Measurements from ENCODE around the gene RECK. TPM values are rescaled to one million over a fixed set of nuclear protein-coding genes. Genes with fewer than 3 reads are reported as not detected.
"Not testable (repeated sequence)": the region's sequence is repeated elsewhere in the genome, so short reads cannot be mapped to it uniquely, and the experiment has no call there.

The RECK gene
- total RNA-seq, 1 donor from 2014 or later, result 11.1 TPM

DNA sequence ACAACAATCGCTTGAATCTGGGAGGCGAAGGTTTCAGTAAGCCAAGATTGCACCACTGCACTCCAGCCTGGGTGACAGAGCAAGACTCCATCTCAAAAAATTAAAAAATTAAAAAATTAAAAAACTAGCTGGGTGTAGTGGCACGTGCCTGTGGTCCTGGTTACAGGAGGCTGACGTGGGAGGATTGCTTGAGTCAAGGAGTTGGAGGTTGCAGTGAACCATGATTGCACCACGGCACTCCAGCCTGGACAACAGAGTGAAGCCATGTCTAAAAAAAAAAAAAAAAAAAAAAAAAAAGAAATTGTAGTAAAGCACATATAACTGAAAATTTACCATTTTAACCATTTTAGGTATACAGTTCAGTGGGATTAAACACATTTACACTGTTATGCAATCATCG, 119.4 kb downstream of the RECK start:
- H3K4me1 Mint-ChIP-seq (ENCODE audit: low read depth, unreplicated experiment), result peaks cover 2% of the 10 kb centered on the region
- H3K36me3 Mint-ChIP-seq (ENCODE audit: unreplicated experiment), result peaks cover 23% of the 10 kb centered on the region
- no peak overlapping the region for H3K4me3 Mint-ChIP-seq (ENCODE audit: unreplicated experiment)
- DNase-seq, result no peak
- H3K9me3 Mint-ChIP-seq (ENCODE audit: unreplicated experiment), result peaks cover 3% of the 10 kb centered on the region
- TF ChIP-seq, protein P1, sequence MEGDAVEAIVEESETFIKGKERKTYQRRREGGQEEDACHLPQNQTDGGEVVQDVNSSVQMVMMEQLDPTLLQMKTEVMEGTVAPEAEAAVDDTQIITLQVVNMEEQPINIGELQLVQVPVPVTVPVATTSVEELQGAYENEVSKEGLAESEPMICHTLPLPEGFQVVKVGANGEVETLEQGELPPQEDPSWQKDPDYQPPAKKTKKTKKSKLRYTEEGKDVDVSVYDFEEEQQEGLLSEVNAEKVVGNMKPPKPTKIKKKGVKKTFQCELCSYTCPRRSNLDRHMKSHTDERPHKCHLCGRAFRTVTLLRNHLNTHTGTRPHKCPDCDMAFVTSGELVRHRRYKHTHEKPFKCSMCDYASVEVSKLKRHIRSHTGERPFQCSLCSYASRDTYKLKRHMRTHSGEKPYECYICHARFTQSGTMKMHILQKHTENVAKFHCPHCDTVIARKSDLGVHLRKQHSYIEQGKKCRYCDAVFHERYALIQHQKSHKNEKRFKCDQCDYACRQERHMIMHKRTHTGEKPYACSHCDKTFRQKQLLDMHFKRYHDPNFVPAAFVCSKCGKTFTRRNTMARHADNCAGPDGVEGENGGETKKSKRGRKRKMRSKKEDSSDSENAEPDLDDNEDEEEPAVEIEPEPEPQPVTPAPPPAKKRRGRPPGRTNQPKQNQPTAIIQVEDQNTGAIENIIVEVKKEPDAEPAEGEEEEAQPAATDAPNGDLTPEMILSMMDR (IDR thresholded peaks at IDR 0.05; ENCODE audit: partially characterized antibody, unreplicated experiment), result no peak
- H3K27me3 Mint-ChIP-seq (ENCODE audit: unreplicated experiment), result peaks cover 2% of the 10 kb centered on the region
- no peak overlapping the region for H3K27ac Mint-ChIP-seq (ENCODE audit: unreplicated experiment)

DNA sequence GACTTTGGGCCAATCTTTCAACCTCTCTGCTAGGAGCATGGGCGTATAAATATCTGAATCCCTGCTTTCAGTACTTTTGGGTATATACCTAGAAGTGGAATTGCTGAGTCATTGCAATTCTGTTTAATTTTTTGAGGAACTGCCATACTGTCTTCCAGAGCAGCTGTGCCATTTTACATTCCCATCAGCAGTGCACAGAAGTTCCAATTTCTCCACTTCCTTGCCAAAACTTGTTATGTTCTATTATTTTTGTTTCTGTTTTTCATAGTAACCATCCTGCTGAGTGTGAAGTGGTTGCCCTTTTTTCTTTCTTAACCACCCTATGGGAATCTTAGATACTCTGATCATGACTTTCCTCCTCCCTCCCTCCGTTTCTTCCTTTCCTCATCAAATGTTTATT, 121.4 kb downstream of the RECK start:
- H3K27ac Mint-ChIP-seq (ENCODE audit: unreplicated experiment), result no peak overlapping the region
- peaks cover 7% of the 10 kb centered on the region for H3K27me3 Mint-ChIP-seq (ENCODE audit: unreplicated experiment)
- no peak for DNase-seq
- TF ChIP-seq, protein P1 (IDR thresholded peaks at IDR 0.05; ENCODE audit: partially characterized antibody, unreplicated experiment), result no peak
- H3K4me1 Mint-ChIP-seq (ENCODE audit: low read depth, unreplicated experiment), result peaks cover 13% of the 10 kb centered on the region
- H3K4me3 Mint-ChIP-seq (ENCODE audit: unreplicated experiment), result no peak overlapping the region
- peaks cover 8% of the 10 kb centered on the region for H3K9me3 Mint-ChIP-seq (ENCODE audit: unreplicated experiment)
- H3K36me3 Mint-ChIP-seq (ENCODE audit: unreplicated experiment), result peaks cover 23% of the 10 kb centered on the region

DNA sequence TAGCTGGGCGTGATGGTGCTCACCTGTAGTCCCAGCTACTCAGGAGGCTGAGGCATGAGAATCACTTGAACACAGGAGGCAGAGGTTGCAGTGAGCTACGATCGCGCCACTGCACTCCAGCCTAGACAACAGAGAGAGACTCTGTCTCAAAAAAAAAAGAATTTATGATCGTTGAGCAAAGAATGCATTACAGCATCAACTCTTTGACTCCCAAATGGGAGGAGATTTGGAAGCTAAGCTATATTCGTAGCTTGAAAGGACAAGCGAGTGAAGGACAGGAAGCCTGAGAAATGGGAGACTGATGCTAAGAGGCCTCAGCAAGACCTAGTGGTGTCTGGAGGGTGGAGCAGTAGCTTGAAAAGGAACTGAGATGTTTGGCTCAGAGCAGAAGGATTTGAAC, 122.2 kb downstream of the RECK start:
- peaks cover 23% of the 10 kb centered on the region for H3K36me3 Mint-ChIP-seq (ENCODE audit: unreplicated experiment)
- no peak overlapping the region for H3K4me3 Mint-ChIP-seq (ENCODE audit: unreplicated experiment)
- H3K27me3 Mint-ChIP-seq (ENCODE audit: unreplicated experiment), result peaks cover 11% of the 10 kb centered on the region
- H3K9me3 Mint-ChIP-seq (ENCODE audit: unreplicated experiment), result peaks cover 8% of the 10 kb centered on the region
- peaks cover 13% of the 10 kb centered on the region for H3K4me1 Mint-ChIP-seq (ENCODE audit: low read depth, unreplicated experiment)
- no peak overlapping the region for H3K27ac Mint-ChIP-seq (ENCODE audit: unreplicated experiment)
- TF ChIP-seq, protein P1 (IDR thresholded peaks at IDR 0.05; ENCODE audit: partially characterized antibody, unreplicated experiment), result no peak
- DNase-seq, result no peak

DNA sequence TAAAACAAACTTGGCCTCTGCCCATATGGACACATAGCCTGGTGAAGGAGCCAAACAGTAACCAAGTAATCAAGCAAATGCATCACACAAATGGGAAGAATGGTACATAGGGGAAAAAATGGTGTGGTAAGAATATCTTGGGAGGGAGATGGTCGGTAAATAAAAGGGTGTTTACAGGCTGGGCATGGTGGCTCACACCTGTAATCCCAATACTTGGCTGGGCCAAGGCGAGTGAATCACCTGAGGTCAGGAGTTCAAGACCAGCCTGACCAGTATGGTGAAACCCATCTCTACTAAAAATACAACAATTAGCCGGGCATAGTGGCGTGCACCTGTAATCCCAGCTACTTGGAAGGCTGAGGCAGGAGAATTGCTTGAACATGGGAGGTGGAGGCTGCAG, 122.8 kb downstream of the RECK start:
- Mint-ChIP-seq H3K27me3 (ENCODE audit: unreplicated experiment) (peaks cover 12% of the 10 kb centered on the region), H3K4me1 (ENCODE audit: low read depth, unreplicated experiment) (peaks cover 13% of the 10 kb centered on the region), H3K36me3 (ENCODE audit: unreplicated experiment) (peaks cover 23% of the 10 kb centered on the region)
- not testable (repeated sequence) for H3K27ac Mint-ChIP-seq (ENCODE audit: unreplicated experiment); H3K4me3 Mint-ChIP-seq (ENCODE audit: unreplicated experiment); DNase-seq; H3K9me3 Mint-ChIP-seq (ENCODE audit: unreplicated experiment)

DNA sequence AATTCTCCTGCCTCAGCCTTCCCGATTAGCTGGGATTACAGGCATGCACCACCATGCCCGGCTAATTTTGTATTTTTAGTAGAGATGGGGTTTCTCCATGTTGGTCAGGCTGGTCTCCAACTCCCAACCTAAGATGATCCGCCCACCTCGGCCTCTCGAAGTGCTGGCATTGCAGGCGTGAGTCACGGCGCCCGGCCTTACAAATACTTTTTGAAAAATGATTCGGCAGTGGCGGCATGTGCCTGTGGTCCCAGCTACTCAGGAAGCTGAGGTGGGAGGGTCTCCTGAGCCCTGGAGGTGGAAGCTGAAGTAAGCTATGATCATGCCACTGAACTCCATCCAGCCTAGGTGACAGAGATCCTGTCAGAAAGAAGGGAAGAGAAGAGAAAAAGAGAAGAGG, 123.4 kb downstream of the RECK start:
- Mint-ChIP-seq H3K27me3 (ENCODE audit: unreplicated experiment) (peaks cover 12% of the 10 kb centered on the region), H3K36me3 (ENCODE audit: unreplicated experiment) (peaks cover 23% of the 10 kb centered on the region), H3K4me1 (ENCODE audit: low read depth, unreplicated experiment) (peaks cover 15% of the 10 kb centered on the region), H3K27ac (ENCODE audit: unreplicated experiment) (peak overlapping the region; percentile 55), H3K4me3 (ENCODE audit: unreplicated experiment) (peak overlapping the region; percentile 26)
- not testable (repeated sequence) for H3K9me3 Mint-ChIP-seq (ENCODE audit: unreplicated experiment); DNase-seq

DNA sequence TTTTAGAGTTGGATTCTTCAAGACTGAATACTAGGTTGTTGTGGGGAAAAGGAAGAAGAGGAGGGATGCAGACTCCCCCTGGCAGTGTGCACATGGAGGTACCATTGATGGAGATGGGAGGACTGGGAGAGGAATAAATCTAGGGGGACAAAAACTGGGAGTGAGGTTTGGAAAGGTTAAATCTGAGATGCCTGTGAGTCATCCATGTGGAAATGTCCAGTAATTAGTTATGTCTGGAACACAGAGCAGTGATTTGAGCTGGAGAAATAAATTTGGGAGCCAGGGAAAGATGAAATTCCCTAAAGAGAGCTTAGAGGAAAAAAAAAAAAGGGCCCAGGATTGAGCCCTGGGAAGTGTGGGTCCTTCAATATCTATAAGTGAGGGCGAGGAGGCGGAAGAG, 124.5 kb downstream of the RECK start:
- Mint-ChIP-seq H3K9me3 (ENCODE audit: unreplicated experiment) (peaks cover 12% of the 10 kb centered on the region), H3K4me1 (ENCODE audit: low read depth, unreplicated experiment) (peaks cover 15% of the 10 kb centered on the region), H3K27ac (ENCODE audit: unreplicated experiment) (peak overlapping the region; percentile 5), H3K27me3 (ENCODE audit: unreplicated experiment) (peaks cover 12% of the 10 kb centered on the region), H3K4me3 (ENCODE audit: unreplicated experiment) (peak overlapping the region; percentile 37), H3K36me3 (ENCODE audit: unreplicated experiment) (peaks cover 23% of the 10 kb centered on the region)
- no peak for DNase-seq
- TF ChIP-seq, protein P1 (IDR thresholded peaks at IDR 0.05; ENCODE audit: partially characterized antibody, unreplicated experiment), result no peak
